K562 (cell line): Measurements from ENCODE around the gene CTF1. TPM values are rescaled to one million over a fixed set of nuclear protein-coding genes. Genes with fewer than 3 reads are reported as not detected.

Experiments used
- ATAC-seq: fragments of 200-7000 bp; cut with Tn5 transposase; 3 replicates; pipeline ENCODE4 v1.9.1; 2020; ENCODE audit warnings: moderate library complexity
- BruUV-seq: library from RNA; stranded (reverse); fragments of 400-500 nt; replicated peaks from 2 replicates; lab custom pipeline; 2021; lab: Mats Ljungman, UMichigan
- CTCF ChIA-PET: fragments of 300-600 bp; formaldehyde crosslinking; extraction: SDS; loops from one replicate; lab custom pipeline; 2021; ENCODE audit warnings: low intra/inter-chr PET ratio; lab: Yijun Ruan, JAX
- POLR2A ChIA-PET: fragments of 300-600, 350-650 bp; sonication (Branson Sonifier 250); formaldehyde crosslinking; extraction: SDS; loops from one replicate; lab custom pipeline; 2021; ENCODE audit warnings: antibody characterized with exemption, inconsistent platforms; lab: Yijun Ruan, JAX
- DNase-seq, 4 experiments: peaks; one replicate each; pipeline versions ENCODE4 v3.0.0 to v3.0.0-alpha.2; 2011 to 2018; ENCODE audit warnings: low spot score in 3 of 4, mixed read lengths in 3 of 4; ENCODE audit errors: extremely low read depth in 1 of 4
- FAIRE-seq: peaks from 2 replicates; lab custom pipeline; 2011; peaks lifted over from hg19 to GRCh38; lab: Jason Lieb, UNC
- H2AFZ ChIP-seq: 2 replicates; pipeline ENCODE4 v1.6.0; 2011; ENCODE audit warnings: low read depth, low read length, control low read depth, inconsistent platforms
- H3K27ac ChIP-seq: fragments of 200-600 bp; 3 replicates; pipeline ENCODE4 v1.8.0; 2011; ENCODE audit warnings: low read depth, mild to moderate bottlenecking, control low read depth, inconsistent platforms, low read length, moderate library complexity, mixed read lengths; ENCODE audit errors: extremely low read depth
- H3K27me3 ChIP-seq, 2 experiments: fragments of 300-600 bp in 1 of 2; 2 replicates in 1 of 2; 3 replicates in 1 of 2; pipeline versions ENCODE4 v1.6.0 to v1.8.0; 2011; ENCODE audit warnings: inconsistent platforms in 2 of 2, low read length in 2 of 2, mild to moderate bottlenecking in 1 of 2, mixed read lengths in 1 of 2, moderate library complexity in 1 of 2; ENCODE audit not compliant: control insufficient read depth in 2 of 2, insufficient read depth in 2 of 2
- H3K36me3 ChIP-seq: fragments of 300-600 bp; 3 replicates; pipeline ENCODE4 v1.8.0; 2011; ENCODE audit warnings: mild to moderate bottlenecking, low read length, inconsistent platforms; ENCODE audit not compliant: control insufficient read depth, insufficient read depth
- H3K4me1 ChIP-seq, 2 experiments: fragments of 200-600 bp in 1 of 2; replicated peaks in 1 of 2; 2 replicates in 1 of 2; 3 replicates in 1 of 2; pipeline versions ENCODE4 v1.5.1 to v1.8.0; 2011; ENCODE audit warnings: inconsistent platforms in 2 of 2, low read length in 2 of 2, mild to moderate bottlenecking in 1 of 2, mixed read lengths in 1 of 2, moderate library complexity in 1 of 2; ENCODE audit not compliant: control insufficient read depth in 2 of 2, insufficient read depth in 2 of 2
- H3K4me2 ChIP-seq: 2 replicates; pipeline ENCODE4 v1.6.1; 2011; ENCODE audit warnings: low read length, control low read depth, inconsistent platforms, mixed read lengths; ENCODE audit not compliant: insufficient read depth
- H3K4me3 ChIP-seq: fragments of 200-600 bp; sonication (generic), shearing (Covaris generic); 2 replicates; pipeline ENCODE4 v1.5.1; 2016; ENCODE audit warnings: control low read depth, inconsistent platforms
- H3K79me2 ChIP-seq: fragments of 200-600 bp; 3 replicates; pipeline ENCODE4 v1.8.0; 2011; ENCODE audit warnings: low read length, inconsistent platforms; ENCODE audit not compliant: control insufficient read depth, insufficient read depth
- H3K9ac ChIP-seq, 2 experiments: 2 replicates each; pipeline versions ENCODE4 v1.6.0 to v1.6.1; 2011; ENCODE audit warnings: low read depth in 2 of 2, low read length in 2 of 2, control low read depth in 1 of 2, inconsistent platforms in 1 of 2, mild to moderate bottlenecking in 1 of 2, mixed read lengths in 1 of 2; ENCODE audit not compliant: insufficient read depth in 1 of 2
- H3K9me1 ChIP-seq: one replicate; pipeline ENCODE4 v1.6.0; 2011; ENCODE audit warnings: inconsistent platforms, mild to moderate bottlenecking, low read length, moderate library complexity; ENCODE audit not compliant: control insufficient read depth, insufficient read depth
- H3K9me3 ChIP-seq: replicated peaks from 2 replicates; pipeline ENCODE4 v1.5.1; 2011; ENCODE audit warnings: low read depth, low read length, inconsistent platforms; ENCODE audit not compliant: control insufficient read depth, insufficient read depth
- H4K20me1 ChIP-seq: replicated peaks from 2 replicates; pipeline ENCODE4 v1.6.1; 2011; ENCODE audit warnings: low read length, inconsistent platforms, mixed read lengths; ENCODE audit not compliant: control insufficient read depth, insufficient read depth
- BCOR ChIP-seq: fragments of 450-650 bp; IDR thresholded peaks from 2 replicates; pipeline ENCODE4 v1.6.1; 2016
- ELF1 ChIP-seq: fragments of 200-800 bp; sonication (Bioruptor generic); IDR thresholded peaks from 2 replicates; pipeline ENCODE4 v1.6.1; 2016; ENCODE audit warnings: missing genetic modification characterization, missing compliant biosample characterization
- ESRRB ChIP-seq: fragments of 250-450 bp; sonication (Bioruptor Pico); IDR thresholded peaks from 2 replicates; pipeline ENCODE4 v1.5.0; 2020; ENCODE audit warnings: mild to moderate bottlenecking, moderate library complexity, borderline replicate concordance
- GTF2F1 ChIP-seq: IDR thresholded peaks from 2 replicates; pipeline ENCODE4 v1.6.1; 2011; ENCODE audit warnings: low read depth, low read length, improper control_type of control experiment
- KLF16 ChIP-seq: IDR thresholded peaks from 2 replicates; pipeline ENCODE4 v1.6.1; 2016; ENCODE audit warnings: antibody characterized with exemption
- SIN3A ChIP-seq, 2 experiments: fragments of 150-350 bp in 1 of 2; IDR thresholded peaks; 2 replicates each; pipeline ENCODE4 v1.6.1; 2011 to 2016; ENCODE audit warnings: borderline replicate concordance in 2 of 2, low read depth in 2 of 2, low read length in 2 of 2, mild to moderate bottlenecking in 2 of 2, moderate library complexity in 2 of 2; ENCODE audit not compliant: control insufficient read depth in 1 of 2
- ZNF263 ChIP-seq: sonication (generic); formaldehyde crosslinking; IDR thresholded peaks from 2 replicates; pipeline ENCODE4 v1.8.0; 2022; ENCODE audit warnings: mild to moderate bottlenecking, missing genetic modification reagents, borderline replicate concordance
- ZNF316 ChIP-seq: fragments of 450-650 bp; IDR thresholded peaks from 2 replicates; pipeline ENCODE4 v1.6.1; 2016
- ZNF408 ChIP-seq: fragments of 250-450 bp; sonication (Bioruptor Pico); IDR thresholded peaks from 2 replicates; pipeline ENCODE4 v1.4.0; 2020; ENCODE audit warnings: low read depth, mild to moderate bottlenecking, moderate library complexity
- WGBS: fragments of 100-300 bp; shearing (Covaris generic); methylation state at CpG from one replicate; pipeline ENCODE4 v1.1.6; 2016; ENCODE audit warnings: low coverage, mixed read lengths; ENCODE audit not compliant: insufficient coverage; ENCODE audit errors: missing lambda C conversion rate; 5-methylcytosine and 5-hydroxymethylcytosine counted together
- in situ Hi-C: fragments of 300-500 bp; cut with MboI; formaldehyde crosslinking; loops from 4 replicates; pipeline ENCODE4 v1.15.0; 2018; ENCODE audit warnings: inconsistent platforms, mixed read lengths
- intact Hi-C: fragments of 100-400 bp; cut with micrococcal nuclease; formaldehyde crosslinking; loops from 2 replicates; pipeline ENCODE4 v1.14.2; 2022
- polyA plus RNA-seq, 8 experiments: library from polyadenylated mRNA; depleted of rRNA in 4 of 8; stranded (reverse) in 5 of 8; unstranded in 3 of 8; fragments of >200 nt; fragmentation: Nextera tagmentation in 2 of 8; fragmentation: Illumina TruSeq in 1 of 8; extraction: Ambion mirVana in 2 of 8; extraction: Trizol in 1 of 8; gene quantifications; 2 replicates each; pipeline versions ENCODE4 v1.2.1 to v1.2.3, GENCODE V29; 2011 to 2014; ENCODE audit warnings: inconsistent platforms in 1 of 8, missing spikeins in 1 of 8
- total RNA-seq, 7 experiments: library from RNA; depleted of rRNA in 6 of 7; stranded (reverse); fragments of >200 nt in 6 of 7; fragmentation: Illumina TruSeq in 2 of 7; extraction: Trizol in 2 of 7; gene quantifications; 2 replicates each; pipeline versions ENCODE4 v1.2.1 to v1.2.3, GENCODE V29; 2011 to 2021; ENCODE audit warnings: low replicate concordance in 1 of 7
- TF ChIP-seq, protein P1 (sequence below): sonication (generic); formaldehyde crosslinking; IDR thresholded peaks from 2 replicates; pipeline ENCODE4 v1.8.0; 2022; ENCODE audit warnings: mild to moderate bottlenecking, low read depth, missing genetic modification reagents
- TF ChIP-seq, protein P2 (sequence below): fragments of 250-450 bp; sonication (Bioruptor Pico); IDR thresholded peaks from 2 replicates; pipeline ENCODE4 v1.5.0; 2020; ENCODE audit warnings: mild to moderate bottlenecking, borderline replicate concordance

The CTF1 gene
- total and polyA plus RNA-seq, 9 of the 15 experiments (the other 6 are each of a cell fraction or from before 2014, with no cell fraction given) = 0.24 to 2.5 (median 0.44) TPM

DNA sequence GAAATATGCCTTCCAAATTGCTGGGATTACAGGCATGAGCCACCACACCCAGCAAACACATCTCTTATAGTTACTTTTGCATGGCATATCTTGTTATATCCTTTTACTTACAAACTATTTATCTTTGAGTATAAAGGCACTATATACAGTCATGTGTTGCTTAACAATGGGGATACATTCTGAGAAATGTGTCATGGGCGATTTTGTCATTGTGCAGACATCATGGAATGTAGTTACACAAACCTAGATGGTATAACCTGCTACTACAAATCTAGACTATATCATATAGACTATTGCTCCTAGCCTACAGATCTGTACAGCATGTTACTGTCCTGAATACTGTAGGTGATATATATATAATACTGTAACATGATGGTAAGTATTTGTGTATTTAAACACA lies 46.2 kb upstream of the CTF1 start:
- ChIA-PET POLR2A (interaction anchor here (0.6 kb wide), 1 partner anchor 145 kb away, joined by 3 read pairs; no protein-coding TSS in a partner anchor), CTCF (no interaction called here)
- Histone ChIP-seq H3K27me3 (no peaks in the 10 kb centered on the region), H3K9ac (no peak overlapping the region), H3K4me1 (peaks cover 0 to under 1% of the 10 kb centered on the region in 2 experiments; a peak in 2 of 5 replicates), H3K9me1 (no peaks in the 10 kb centered on the region), H3K79me2 (no peaks in the 10 kb centered on the region), H3K27ac (no peak overlapping the region), H3K4me3 (no peak overlapping the region), H4K20me1 (no peaks in the 10 kb centered on the region), H3K4me2 (no peak overlapping the region), H3K9me3 (no peaks in the 10 kb centered on the region), H2AFZ (no peak overlapping the region), H3K36me3 (no peaks in the 10 kb centered on the region)
- DNase-seq (no peak), ATAC-seq (no peak), FAIRE-seq (no peak)
- in situ Hi-C loops = no loop called here
- 0% methylated on average over 1 of the region's 1 CpG for WGBS
- TF ChIP-seq SIN3A (IDR thresholded peaks at IDR 0.05; ENCODE audit: borderline replicate concordance in 2 of 2, control insufficient read depth in 1 of 2, low read depth in 2 of 2, low read length in 2 of 2) (no peak), KLF16 (no peak), ZNF316 (no peak), ELF1 (tag) (no peak), BCOR (no peak), ZNF263 (CRISPR knock-in tag) (no peak), ZNF408 (CRISPR knock-in tag) (no peak), ESRRB (CRISPR knock-in tag) (no peak), GTF2F1 (no peak)
- TF ChIP-seq, protein P1, sequence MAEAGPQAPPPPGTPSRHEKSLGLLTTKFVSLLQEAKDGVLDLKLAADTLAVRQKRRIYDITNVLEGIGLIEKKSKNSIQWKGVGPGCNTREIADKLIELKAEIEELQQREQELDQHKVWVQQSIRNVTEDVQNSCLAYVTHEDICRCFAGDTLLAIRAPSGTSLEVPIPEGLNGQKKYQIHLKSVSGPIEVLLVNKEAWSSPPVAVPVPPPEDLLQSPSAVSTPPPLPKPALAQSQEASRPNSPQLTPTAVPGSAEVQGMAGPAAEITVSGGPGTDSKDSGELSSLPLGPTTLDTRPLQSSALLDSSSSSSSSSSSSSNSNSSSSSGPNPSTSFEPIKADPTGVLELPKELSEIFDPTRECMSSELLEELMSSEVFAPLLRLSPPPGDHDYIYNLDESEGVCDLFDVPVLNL (CRISPR knock-in tag) = no peak
- TF ChIP-seq, protein P2, sequence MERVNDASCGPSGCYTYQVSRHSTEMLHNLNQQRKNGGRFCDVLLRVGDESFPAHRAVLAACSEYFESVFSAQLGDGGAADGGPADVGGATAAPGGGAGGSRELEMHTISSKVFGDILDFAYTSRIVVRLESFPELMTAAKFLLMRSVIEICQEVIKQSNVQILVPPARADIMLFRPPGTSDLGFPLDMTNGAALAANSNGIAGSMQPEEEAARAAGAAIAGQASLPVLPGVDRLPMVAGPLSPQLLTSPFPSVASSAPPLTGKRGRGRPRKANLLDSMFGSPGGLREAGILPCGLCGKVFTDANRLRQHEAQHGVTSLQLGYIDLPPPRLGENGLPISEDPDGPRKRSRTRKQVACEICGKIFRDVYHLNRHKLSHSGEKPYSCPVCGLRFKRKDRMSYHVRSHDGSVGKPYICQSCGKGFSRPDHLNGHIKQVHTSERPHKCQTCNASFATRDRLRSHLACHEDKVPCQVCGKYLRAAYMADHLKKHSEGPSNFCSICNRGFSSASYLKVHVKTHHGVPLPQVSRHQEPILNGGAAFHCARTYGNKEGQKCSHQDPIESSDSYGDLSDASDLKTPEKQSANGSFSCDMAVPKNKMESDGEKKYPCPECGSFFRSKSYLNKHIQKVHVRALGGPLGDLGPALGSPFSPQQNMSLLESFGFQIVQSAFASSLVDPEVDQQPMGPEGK = no peak
- BruUV-seq = no TSS peak
- intact Hi-C loops = no loop called here
